GM18517 (cell line): Measurements from ENCODE around the gene ABCG4.
"Not testable (repeated sequence)": the region's sequence is repeated elsewhere in the genome, so short reads cannot be mapped to it uniquely, and the experiment has no call there.

ENCODE experiments used
- ATAC-seq: cut with Tn5 transposase; IDR thresholded peaks from one replicate; pipeline ENCODE4 v1.9.1; 2021; ENCODE audit warnings: mild to moderate bottlenecking, moderate library complexity; ENCODE audit not compliant: unreplicated experiment

Gene ABCG4

DNA sequence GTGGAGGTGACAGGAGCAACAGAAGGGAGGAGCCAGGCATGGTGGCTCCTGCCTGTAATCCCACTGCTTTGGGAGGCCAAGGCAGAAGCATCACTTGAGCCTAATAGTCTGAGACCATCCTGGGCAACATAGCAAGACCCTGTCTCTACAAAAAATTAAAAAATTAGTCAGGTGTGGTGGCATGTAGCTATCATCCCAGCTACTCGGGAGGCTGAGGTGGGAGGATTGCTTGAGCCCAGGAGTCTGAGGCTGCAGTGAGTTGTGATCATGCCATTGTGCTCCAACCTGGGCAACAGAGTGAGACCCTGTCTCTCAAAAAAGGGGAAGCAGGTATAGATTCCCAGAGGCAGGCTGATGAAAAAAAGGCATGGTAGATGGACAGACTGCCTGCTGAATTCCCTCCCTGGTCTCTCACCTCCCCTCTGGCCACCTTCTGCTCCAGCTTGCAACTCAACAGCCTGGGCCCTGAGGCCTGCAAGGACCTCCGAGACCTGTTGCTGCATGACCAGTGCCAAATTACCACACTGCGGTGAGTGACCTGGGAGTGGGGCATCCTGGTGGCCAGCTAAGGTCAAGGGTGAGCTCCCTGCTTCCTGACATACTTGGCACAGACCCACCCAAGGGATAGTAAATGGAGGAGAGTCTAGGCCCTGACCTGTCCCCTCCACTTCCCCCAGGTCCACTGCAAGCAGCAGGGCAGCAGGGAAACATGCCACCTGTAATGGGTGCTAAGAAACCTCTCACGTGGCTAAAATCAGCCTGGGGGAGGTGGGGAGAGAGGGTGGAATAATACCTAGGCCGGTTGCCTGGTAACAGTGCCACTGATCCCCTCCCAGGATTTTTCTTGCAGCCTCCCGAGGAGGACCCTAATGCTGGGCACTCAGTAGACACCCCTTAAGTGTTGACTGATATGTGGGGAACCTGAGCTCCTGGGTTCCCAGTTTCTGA is 32.2 kb downstream of the ABCG4 start:
- no peak for ATAC-seq

DNA sequence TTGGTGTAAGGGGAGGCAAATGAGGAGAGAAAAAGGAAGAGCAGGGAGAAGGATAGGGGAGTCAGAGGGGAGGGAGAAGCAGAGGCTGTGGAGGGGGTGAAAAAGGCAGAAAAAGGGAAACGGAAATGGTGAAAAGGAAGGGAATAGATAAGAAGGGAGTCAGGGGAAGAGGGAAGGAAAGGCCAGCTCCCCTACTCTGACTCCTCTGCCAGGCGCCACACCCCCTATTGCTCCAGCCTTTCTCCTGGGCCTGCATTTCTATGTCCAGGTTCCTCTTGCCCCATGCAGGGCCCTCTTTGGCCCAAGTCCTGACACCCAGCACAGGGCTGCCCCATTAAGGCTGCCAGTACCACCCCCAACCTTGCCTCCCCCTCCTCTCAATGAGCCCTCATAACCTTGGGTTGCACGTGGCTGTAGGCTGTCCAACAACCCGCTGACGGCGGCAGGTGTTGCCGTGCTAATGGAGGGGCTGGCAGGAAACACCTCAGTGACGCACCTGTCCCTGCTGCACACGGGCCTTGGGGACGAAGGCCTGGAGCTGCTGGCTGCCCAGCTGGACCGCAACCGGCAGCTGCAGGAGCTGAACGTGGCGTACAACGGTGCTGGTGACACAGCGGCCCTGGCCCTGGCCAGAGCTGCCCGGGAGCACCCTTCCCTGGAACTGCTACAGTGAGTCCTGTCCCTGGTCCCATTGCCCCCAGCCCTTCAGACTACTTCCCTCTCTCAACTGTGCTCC is 33.0 kb downstream of the ABCG4 start:
- no peak for ATAC-seq

DNA sequence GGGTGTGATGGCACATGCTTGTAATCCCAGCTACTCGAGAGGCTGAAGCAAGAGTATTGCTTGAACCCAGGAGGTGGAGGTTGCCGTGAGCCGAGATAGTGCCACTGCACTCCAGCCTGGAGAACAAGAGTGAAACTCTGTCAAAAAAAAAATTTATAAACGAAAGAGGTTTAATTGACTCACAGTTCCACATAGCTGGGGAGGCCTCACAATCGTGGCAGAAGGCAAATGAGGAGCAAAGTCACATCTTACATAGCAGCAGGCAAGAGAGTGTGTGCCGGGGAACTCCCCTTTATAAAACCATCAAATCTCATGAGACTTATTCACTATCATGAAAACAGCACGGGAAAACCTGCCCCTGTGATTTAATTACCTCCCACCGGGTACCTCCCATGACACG is 35.5 kb downstream of the ABCG4 start:
- ATAC-seq = not testable (repeated sequence)

DNA sequence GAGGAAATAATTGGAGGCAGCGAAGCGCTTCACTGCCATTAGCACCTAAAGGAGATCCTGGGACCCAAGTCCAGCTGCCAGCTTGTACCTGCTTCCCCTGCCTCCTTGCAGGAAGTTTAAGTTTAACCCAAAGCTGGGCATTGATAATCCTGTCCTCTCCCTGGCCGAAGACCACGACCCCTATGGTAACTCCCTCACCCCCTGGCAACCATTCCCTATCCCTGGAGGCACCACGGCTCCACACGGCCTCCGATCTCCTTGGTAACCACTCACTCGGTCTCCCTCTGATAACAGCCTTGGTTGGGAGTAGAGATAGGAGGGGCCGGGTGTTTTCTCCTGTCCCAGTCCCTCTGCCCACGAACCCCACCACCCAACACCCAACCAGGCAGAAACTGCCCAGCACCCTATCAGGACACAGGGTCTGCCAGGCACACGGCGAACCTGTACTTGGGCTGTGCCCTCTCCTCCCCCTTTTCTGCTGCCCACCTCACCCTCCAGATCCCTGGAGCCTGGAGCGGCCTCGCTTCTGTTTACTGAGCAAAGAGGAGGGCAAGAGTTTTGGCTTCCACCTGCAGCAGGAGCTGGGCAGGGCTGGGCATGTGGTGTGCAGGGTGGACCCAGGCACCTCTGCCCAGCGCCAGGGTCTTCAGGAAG is 37.3 kb downstream of the ABCG4 start:
- no peak for ATAC-seq

DNA sequence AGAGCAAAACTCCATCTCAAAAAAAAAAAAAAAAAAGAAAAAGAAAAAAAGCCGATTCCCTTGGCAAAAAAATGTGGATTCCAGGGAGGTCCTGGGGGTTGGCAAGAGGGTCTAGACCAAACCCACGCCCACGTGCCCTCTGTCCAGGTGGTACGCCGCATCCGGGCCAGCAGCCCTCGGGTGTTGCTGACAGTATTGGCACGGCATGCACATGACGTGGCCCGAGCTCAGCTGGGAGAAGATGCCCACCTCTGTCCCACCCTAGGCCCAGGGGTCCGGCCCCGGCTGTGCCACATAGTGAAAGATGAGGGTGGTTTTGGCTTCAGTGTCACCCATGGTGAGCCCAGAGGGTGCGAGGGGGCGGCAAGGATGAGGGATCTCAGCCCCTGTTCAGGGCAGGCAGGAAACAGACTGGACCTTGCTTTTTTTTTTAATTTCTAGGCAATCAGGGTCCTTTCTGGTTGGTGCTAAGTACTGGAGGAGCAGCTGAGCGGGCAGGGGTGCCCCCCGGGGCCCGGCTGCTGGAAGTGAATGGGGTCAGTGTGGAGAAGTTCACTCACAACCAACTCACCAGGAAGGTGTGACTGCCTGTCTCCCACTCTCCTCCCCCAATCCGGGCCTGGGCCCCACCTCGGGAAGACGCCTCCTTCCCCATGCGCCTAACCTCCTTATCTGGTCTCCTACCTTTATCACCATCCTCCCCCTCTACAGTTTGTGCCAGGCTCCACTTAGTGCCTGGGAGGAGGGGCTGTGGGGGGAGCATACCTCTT is 38.5 kb downstream of the ABCG4 start:
- ATAC-seq = no peak

DNA sequence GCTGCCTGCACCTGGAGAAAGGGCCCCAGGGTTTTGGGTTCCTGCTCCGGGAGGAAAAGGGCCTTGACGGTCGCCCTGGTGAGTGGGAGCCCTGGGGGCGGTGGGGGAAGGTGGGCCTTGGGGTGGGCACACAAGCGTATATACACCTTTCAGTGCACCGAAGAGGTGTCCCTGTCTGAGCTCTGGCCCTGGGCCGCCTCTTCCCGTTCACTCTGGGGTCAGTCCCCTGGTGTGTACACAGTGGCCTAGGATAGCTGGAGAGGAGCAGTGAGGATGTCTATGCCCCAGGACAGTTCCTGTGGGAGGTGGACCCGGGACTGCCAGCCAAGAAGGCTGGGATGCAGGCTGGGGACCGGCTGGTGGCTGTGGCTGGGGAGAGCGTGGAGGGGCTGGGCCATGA is 39.2 kb downstream of the ABCG4 start:
- no peak for ATAC-seq

DNA sequence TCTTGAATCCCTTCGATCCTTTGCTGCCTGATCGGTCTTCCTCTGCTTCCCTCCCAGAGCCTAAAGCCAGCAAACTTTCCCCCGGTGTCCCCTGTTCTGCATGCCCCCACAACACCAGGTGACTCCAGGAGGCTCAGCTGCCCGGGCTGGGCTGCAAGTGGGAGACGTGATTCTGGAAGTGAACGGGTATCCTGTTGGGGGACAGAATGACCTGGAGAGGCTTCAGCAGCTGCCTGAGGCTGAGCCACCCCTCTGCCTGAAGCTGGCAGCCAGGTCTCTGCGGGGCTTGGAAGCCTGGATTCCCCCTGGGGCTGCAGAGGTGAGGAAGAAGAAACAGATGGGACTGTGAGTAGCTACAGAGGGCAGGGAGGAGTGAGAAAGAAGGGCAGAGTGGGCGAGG is 40.0 kb downstream of the ABCG4 start:
- ATAC-seq = no peak

DNA sequence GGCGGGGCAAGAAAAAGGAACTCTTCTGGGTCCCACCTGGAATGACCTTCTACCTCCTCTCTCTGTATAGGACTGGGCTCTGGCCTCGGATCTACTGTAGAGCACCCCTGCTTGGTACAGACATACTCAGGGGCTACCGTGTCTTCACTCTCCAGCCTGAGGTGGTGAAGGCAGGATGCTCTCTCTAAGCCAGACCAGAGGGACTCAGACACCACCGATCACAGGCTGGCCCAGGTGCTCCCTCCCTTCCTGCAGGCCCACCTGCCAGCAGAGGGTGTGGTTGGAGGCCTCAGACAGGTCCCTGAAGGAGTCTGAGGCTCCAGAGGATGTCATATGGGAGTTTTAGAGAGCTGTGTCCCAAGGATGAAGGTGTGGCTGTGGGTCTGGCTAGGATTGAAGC is 40.5 kb downstream of the ABCG4 start:
- ATAC-seq = no peak

DNA sequence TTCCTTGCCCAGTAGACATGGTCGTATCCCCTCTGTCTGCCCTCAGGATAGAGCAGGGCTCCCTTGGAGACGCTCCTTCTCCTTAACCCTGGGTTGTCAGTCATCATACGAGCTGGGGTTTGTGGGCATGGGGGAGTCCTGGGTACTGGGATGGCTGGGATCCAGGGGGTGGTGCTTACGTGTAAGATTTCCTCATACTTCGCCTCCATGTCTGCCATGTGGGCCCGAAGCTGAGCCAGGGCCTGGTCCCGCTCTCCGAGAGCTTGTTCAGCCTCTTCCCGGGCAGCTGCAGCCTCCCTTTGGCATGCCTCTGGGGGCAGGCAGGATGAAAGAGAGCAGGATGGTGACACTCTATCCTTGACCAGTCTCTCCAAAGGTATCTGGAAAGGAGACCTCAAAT is 41.7 kb downstream of the ABCG4 start:
- no peak for ATAC-seq

DNA sequence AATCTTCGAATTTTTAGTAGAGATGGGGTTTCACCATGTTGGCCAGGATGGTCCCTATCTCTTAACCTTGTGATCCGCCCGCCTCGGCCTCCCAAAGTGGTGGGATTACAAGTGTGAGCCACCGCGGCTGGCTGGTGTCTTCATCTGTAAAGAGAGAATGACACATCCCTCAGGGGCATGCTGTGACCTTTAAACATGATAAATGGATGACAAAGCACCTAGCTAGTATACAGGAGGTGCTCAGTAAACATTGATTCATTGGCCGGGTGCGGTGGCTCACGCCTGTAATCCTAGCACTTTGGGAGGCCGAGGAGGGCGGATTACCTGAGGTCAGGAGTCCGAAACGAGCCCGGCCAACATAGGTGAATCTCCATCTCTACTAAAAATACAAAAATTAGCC is 42.4 kb downstream of the ABCG4 start:
- ATAC-seq = not testable (repeated sequence)

DNA sequence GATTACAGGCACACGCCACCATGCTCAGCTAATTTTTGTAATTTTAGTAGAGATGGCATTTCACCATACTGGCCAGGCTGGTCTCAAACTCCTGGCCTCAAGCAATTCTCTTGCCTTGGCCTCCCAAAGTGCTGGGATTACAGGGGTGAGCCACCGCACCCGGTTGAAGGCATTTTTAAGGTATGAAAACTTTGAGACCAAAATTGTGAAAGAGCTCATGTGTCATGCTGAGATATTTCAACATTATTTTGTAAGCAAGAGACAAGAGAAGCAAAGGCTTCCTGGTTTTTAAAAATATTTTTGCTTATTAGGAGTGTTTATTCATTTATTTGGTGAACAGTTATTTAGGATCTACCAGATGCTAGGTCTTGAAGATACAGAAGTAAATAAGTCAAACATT is 43.3 kb downstream of the ABCG4 start:
- ATAC-seq = no peak

DNA sequence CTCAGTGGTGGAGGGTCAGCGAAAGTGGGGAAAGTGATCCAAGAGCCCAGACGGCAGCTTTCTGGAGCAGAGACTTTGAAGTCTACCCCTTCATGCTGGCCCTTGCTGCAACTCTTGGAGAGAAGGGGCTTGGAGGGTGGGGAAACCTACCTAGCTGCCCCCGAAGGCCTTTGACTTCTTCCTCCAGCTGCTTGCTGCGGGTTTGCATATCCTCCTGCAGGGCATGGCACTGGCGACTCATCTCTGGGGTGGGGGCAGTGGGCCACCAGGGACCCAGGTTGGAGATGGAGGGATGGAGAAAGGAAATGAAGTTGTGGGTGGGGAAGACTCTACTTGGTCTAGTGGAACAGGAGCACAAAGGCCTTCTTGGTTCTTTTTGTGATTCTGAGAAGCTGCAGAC is 44.1 kb downstream of the ABCG4 start:
- no peak for ATAC-seq

DNA sequence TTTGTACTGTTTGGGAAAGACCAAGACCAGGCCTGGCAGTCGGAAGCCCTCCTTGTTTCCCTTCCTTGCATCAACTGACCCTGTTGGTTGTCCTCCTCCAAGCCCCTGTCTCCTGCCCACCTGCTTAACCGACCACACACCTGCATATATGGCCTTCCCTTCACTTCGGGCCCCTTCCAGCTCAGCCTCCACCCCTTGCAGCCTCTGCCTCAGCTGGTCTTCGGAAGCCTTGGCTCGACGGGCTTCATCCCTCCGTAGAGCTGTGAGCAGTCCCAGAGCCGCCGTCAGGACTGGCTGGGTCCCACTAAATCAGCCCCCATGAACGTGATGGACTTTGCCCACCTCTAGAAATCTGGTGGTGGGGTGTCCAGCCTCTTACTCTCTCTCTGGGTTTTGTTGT is 44.8 kb downstream of the ABCG4 start:
- ATAC-seq = no peak

DNA sequence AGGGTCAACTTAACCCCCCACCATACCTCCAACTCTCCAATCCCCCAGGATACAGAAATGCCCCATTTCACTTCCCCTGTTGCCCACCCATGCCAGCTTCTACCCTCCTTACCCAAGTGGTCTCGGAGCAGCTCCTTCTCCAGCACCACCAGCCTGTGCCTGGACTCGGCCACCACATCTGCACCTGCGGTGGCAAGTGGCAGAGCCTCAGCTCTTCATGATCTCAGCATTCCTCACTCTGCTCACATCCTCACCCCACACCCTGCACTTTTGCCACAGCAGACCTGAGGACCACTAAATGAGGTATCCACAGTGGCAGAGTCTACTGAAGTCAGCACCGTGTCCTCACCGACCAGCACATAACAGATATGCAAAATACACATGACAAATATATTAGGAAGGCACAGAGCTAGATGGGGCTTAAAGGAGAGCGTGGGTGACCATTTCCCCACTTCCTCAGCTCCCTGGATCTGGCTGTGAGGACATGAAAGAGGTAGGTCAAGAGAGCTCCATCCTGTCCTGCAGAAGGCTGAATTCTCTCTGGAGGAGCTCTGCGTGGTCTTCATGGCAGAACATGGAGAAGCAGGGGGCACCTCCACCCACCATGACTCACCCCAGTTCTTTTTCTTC is 46.1 kb downstream of the ABCG4 start:
- no peak for ATAC-seq

DNA sequence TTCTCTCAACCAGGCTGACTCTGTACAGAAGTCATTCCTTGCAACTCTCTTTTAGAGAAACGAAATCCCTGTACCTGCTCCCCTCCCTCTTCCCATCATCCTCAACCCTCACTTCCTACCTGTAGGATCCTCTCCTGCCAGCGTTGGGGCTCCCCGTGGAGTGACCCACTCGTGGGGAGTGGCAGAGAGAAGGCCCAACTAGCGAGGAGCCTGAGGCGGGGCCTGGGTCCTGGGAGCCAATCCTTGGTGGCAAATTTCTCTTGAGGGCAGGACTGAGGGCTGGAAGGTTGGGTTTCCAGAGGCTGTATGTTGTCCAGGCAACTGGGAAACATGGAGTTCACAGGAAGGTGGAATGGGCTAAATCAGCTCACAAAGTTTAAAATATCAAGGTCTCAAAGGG is 46.8 kb downstream of the ABCG4 start:
- no peak for ATAC-seq

DNA sequence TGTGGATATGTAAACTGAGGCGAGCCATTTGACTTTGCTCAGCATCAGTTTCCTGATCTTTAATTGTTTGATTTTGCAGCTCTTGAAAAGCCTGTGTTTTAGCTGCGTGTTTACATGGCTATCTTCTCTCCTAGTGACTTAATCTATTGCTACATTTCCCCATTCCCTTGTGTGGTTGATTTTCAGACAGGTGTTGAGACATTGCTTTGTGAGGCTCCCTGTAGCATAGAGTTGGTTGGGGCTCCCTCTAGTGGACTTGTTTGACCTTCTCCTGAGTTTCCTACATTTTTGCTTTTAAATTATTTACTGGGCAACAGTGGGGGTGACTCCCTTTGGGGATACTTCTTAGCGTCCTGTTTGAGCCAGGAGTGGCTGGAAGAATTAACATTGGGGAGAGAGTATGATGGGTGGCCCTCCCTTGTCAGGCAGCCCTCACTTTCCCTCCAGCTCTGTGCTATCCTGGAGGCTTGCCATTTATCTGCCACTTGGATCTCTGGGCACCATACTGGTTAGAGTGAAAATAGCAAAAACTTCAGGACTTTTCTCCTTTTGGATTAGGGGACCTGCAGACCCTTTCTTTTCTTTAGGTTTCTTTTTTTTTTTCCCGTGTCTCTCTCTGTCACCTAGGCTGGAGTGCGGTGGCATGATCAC is 48.1 kb downstream of the ABCG4 start:
- no peak for ATAC-seq

DNA sequence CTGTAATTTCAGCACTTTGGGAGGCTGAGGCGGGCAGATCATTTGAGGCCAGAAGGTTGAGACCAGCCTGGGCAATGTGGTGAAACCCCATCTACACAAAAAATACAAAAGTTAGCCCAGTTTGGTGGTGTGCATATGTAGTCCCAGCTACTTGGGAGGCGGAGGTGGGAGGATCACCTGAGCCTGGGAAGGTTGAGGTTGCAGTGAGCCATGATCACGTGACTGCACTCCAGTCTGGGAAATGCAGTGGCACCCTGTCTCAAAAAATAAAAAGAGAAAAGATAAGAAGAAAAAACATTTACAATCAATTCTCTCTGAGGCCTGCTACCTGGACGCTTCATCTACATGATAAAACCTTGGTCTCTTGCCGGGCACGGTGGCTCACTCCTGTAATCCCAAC is 50.1 kb downstream of the ABCG4 start:
- no peak for ATAC-seq

DNA sequence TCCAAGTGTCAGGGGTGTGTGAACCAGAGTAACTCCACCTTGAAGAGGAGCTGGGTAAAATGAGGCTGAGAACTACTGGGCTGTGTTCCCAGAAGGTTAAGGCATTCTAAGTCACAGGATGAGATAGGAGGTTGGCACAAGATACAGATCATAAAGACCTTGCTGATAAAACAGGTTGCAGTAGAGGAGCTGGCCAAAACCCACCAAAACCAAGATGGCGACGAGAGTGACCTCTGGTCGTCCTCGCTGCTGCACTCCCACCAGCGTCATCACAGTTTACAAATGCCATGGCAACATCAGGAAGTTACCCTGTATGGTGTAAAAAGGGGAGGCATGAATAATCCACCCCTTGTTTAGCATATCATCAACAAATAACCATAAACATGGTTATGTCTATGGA is 52.4 kb downstream of the ABCG4 start:
- not testable (repeated sequence) for ATAC-seq

DNA sequence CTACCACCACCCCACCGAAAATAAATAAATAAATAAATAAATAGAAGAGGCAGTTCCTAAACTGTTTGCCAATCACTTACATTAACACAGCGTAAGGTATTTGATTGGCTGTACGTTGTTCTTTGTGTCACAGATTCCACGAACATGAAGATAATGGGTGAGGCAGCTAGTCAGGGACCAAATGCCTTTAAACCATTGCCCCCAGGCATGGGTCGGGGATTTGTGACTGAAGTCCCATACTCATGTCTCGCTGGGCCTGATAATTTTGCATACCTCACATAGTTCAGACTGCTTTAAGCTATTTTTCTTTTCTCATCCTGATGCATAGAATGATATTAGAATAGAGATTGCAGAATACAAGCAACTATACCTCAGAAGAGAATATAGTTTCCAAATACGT is 53.7 kb downstream of the ABCG4 start:
- no peak for ATAC-seq

DNA sequence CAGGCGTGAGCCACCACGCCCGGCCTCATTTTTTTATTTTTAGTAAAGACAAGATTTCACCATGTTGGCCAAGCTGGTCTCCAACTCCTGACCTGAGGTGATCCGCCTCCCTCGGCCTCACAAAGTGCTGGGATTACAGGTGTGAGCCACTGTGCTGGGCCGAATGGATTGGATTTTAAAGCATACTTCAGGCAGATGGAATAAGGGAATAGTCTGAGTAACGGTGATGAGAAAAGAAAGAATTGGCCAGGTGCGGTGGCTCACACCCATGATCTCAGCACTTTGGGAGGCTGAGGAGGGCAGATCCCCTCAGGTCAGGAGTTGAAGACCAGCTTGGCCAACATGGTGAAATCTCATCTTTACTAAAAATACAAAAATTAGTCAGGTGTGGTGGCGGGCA is 55.2 kb downstream of the ABCG4 start:
- no peak for ATAC-seq
